22Rv1 (cell line): ENCODE data around the gene SLC47A1.

ENCODE experiments used
- H3K27ac ChIP-seq: fragments of 450-650 bp; 2 replicates; pipeline ENCODE4 v1.5.1; 2017
- ZFX ChIP-seq: fragments of 450-650 bp; IDR thresholded peaks from 2 replicates; pipeline ENCODE4 v1.6.1; 2017; ENCODE audit warnings: antibody characterized with exemption, borderline replicate concordance
- TF ChIP-seq, protein P1 (sequence below): fragments of 450-650 bp; IDR thresholded peaks from 2 replicates; pipeline ENCODE4 v1.5.1; 2017; ENCODE audit warnings: mild to moderate bottlenecking

Gene SLC47A1

DNA sequence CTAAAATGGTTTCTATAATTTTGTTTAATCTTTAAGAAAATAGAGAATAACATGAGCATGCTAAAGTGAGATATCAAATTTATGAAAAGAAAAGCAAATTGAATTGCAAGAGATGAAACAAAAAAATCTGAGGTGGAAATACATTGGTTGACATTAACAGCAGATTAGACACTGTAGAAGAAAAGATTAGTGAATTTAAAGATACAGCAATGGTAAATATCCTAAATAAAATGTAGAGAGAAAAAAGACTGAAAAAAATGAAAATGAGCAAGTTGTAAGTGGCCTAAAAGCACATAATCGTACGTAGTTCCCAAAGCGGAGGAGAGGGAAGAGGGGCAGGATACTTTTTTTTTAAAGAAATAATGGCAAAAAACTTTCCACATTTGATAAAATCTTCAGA lies 84.4 kb downstream of the SLC47A1 start:
- H3K27ac ChIP-seq: no peak overlapping the region
- TF ChIP-seq, protein P1, sequence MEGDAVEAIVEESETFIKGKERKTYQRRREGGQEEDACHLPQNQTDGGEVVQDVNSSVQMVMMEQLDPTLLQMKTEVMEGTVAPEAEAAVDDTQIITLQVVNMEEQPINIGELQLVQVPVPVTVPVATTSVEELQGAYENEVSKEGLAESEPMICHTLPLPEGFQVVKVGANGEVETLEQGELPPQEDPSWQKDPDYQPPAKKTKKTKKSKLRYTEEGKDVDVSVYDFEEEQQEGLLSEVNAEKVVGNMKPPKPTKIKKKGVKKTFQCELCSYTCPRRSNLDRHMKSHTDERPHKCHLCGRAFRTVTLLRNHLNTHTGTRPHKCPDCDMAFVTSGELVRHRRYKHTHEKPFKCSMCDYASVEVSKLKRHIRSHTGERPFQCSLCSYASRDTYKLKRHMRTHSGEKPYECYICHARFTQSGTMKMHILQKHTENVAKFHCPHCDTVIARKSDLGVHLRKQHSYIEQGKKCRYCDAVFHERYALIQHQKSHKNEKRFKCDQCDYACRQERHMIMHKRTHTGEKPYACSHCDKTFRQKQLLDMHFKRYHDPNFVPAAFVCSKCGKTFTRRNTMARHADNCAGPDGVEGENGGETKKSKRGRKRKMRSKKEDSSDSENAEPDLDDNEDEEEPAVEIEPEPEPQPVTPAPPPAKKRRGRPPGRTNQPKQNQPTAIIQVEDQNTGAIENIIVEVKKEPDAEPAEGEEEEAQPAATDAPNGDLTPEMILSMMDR: no peak
- TF ChIP-seq ZFX: no peak

GRCh38 chr17:19619705-19620325 lies 86.2 kb downstream of the SLC47A1 start:
- no peak for TF ChIP-seq ZFX
- TF ChIP-seq, protein P1: no peak
- no peak overlapping the region for H3K27ac ChIP-seq

DNA sequence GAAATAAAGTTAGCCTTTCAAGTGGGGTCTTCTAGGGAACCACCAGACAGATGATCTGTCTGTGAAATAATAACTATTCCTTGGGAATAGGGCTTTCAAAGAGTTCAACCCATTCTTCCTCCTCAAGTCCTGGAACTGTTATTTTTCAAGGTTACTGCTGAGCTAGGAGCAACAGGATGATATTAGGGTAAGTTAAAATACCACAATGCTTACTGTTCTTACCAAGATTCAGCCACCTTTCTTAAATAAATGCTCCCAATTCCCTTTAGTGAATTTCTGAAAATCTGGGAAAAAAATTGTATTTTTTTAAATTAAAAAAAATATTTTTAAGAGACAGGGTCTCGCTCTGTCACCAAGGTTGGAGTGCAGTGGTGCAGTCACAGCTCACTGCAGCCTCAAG lies 88.0 kb downstream of the SLC47A1 start:
- TF ChIP-seq ZFX: no peak
- TF ChIP-seq, protein P1: no peak
- 0 out of 2 replicates have a peak overlapping the region, but pooled peaks have one; percentile 1 for H3K27ac ChIP-seq

DNA sequence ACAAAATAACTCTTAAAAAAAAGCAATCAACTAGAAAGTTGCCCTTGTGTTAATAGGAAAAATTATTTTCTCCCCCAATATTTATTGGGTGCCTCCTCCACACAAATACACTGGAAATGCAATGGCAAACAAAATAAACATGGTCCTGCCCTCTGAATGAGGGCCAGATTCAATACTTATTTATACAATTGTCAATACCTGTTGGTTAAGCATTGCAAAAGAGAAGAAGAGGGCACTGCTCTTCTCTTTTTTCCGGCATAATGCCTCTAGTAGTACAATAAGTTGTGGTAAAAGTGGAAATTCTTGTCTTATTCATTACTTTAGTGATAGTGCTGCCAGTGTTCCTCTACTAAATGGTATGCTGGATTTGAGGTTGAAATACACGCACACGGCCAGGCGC lies 92.4 kb downstream of the SLC47A1 start:
- H3K27ac ChIP-seq: no peak overlapping the region
- TF ChIP-seq, protein P1: no peak
- no peak for TF ChIP-seq ZFX
